Upper lobe of right lung (tissue), 1 donor: ENCODE measurements around the gene CD63. TPM values are rescaled to one million over a fixed set of nuclear protein-coding genes. Genes with fewer than 3 reads are reported as not detected.
A peak's percentile ranks its signal among the peaks of the same experiment; 100 is the strongest.

Experiments used
- ATAC-seq: fragments of 200-7000 bp; cut with Tn5 transposase; one replicate; pipeline ENCODE4 v1.9.1; 2020; ENCODE audit warnings: mild to moderate bottlenecking, moderate library complexity
- DNase-seq: peaks from one replicate; pipeline ENCODE4 v3.0.0-alpha.2; 2020
- H3K27ac ChIP-seq: fragments of 200-600 bp; one replicate; pipeline ENCODE4 v1.8.0; 2022
- H3K27me3 ChIP-seq: fragments of 200-600 bp; one replicate; pipeline ENCODE4 v1.8.0; 2022; ENCODE audit warnings: mild to moderate bottlenecking
- H3K36me3 ChIP-seq: fragments of 200-600 bp; one replicate; pipeline ENCODE4 v1.8.0; 2022
- H3K4me1 ChIP-seq: fragments of 200-600 bp; one replicate; pipeline ENCODE4 v1.8.0; 2022
- H3K4me3 ChIP-seq: fragments of 200-600 bp; one replicate; pipeline ENCODE4 v1.8.0; 2022; ENCODE audit warnings: mild to moderate bottlenecking
- H3K9me3 ChIP-seq: fragments of 200-600 bp; one replicate; pipeline ENCODE4 v1.8.0; 2022
- CTCF ChIP-seq: fragments of 200-600 bp; IDR thresholded peaks from one replicate; pipeline ENCODE4 v1.8.0; 2022; ENCODE audit warnings: antibody characterized with exemption
- intact Hi-C: fragments of 100-400 bp; cut with DNase I; formaldehyde crosslinking; loops from one replicate; pipeline ENCODE4 v1.11.0; 2022
- total RNA-seq: library from RNA; stranded (reverse); fragmentation: NEBNext Ultra II Directional; extraction: Animal tissue kit (Norgen Biotek cat#: 25700); gene quantifications from one replicate; pipeline ENCODE4 v1.2.1, GENCODE V29; 2021
- donor health status: DM: no; HTN: yes; CAD: no; lungs with severe emphysema.

Gene CD63
- total RNA-seq, 1 donor from 2014 or later: 1,158 TPM

- no peak for ATAC-seq
- no peaks in the 10 kb centered on the region for H3K4me1 ChIP-seq
- H3K4me3 ChIP-seq: no peak overlapping the region
- intact Hi-C loops: no loop called here
- no peaks in the 10 kb centered on the region for H3K27me3 ChIP-seq
- DNase-seq: peak; percentile 31
- H3K9me3 ChIP-seq: no peaks in the 10 kb centered on the region
- H3K27ac ChIP-seq: no peak overlapping the region
- TF ChIP-seq CTCF: no peak
- no peaks in the 10 kb centered on the region for H3K36me3 ChIP-seq
These were observed 41.1 kb downstream of the CD63 start for GRCh38 chr12:55687746-55688145.

GRCh38 chr12:55686366-55687010 lies 42.3 kb downstream of the CD63 start:
- Histone ChIP-seq H3K36me3 (no peaks in the 10 kb centered on the region), H3K27ac (no peak overlapping the region), H3K9me3 (no peaks in the 10 kb centered on the region), H3K4me3 (no peak overlapping the region), H3K4me1 (peaks cover 5% of the 10 kb centered on the region), H3K27me3 (no peaks in the 10 kb centered on the region)
- no peak for TF ChIP-seq CTCF
- intact Hi-C loops: no loop called here
- no peak for ATAC-seq
- DNase-seq: peak; percentile 46

GRCh38 chr12:55685671-55686070 lies 43.1 kb downstream of the CD63 start:
- H3K9me3 ChIP-seq: no peaks in the 10 kb centered on the region
- no peak overlapping the region for H3K4me3 ChIP-seq
- H3K27ac ChIP-seq: no peak overlapping the region
- ATAC-seq (no peak), DNase-seq (peak; percentile 42)
- peaks cover 8% of the 10 kb centered on the region for H3K4me1 ChIP-seq
- H3K27me3 ChIP-seq: no peaks in the 10 kb centered on the region
- TF ChIP-seq CTCF: no peak
- no peaks in the 10 kb centered on the region for H3K36me3 ChIP-seq
- intact Hi-C loops: no loop called here

GRCh38 chr12:55684761-55685370 lies 43.9 kb downstream of the CD63 start:
- Histone ChIP-seq H3K27me3 (no peaks in the 10 kb centered on the region), H3K36me3 (no peaks in the 10 kb centered on the region), H3K27ac (no peak overlapping the region), H3K9me3 (no peaks in the 10 kb centered on the region), H3K4me3 (no peak overlapping the region), H3K4me1 (peaks cover 8% of the 10 kb centered on the region)
- intact Hi-C loops: no loop called here
- DNase-seq: peak; percentile 37
- TF ChIP-seq CTCF: no peak
- ATAC-seq: no peak

GRCh38 chr12:55683676-55684075 lies 45.1 kb downstream of the CD63 start:
- TF ChIP-seq CTCF: no peak
- H3K4me1 ChIP-seq: peaks cover 8% of the 10 kb centered on the region
- no peak overlapping the region for H3K4me3 ChIP-seq
- H3K36me3 ChIP-seq: no peaks in the 10 kb centered on the region
- DNase-seq (peak; percentile 16), ATAC-seq (no peak)
- intact Hi-C loops: no loop called here
- H3K27me3 ChIP-seq: no peaks in the 10 kb centered on the region
- no peak overlapping the region for H3K27ac ChIP-seq
- H3K9me3 ChIP-seq: no peaks in the 10 kb centered on the region
